Inferior parietal cortex (tissue), 1 donor: ENCODE data around the gene UBN2.
"Not testable (repeated sequence)": the region's sequence is repeated elsewhere in the genome, so short reads cannot be mapped to it uniquely, and the experiment has no call there.

Source experiments
- DNase-seq: peaks from one replicate; pipeline ENCODE4 v3.0.0-alpha.2; 2016; ENCODE audit errors: extremely low spot score

Gene UBN2

GRCh38 chr7:139230774-139231512 is at the start of gene UBN2:
UBN2 (plus strand) TSS chr7:139231237; CDS start chr7:139231485, 248 bp downstream.
- peak; percentile 99 for DNase-seq

GRCh38 chr7:139181404-139181803 is 49.6 kb upstream of the UBN2 start:
- no peak for DNase-seq

GRCh38 chr7:139182363-139182762 is 48.7 kb upstream of the UBN2 start:
- DNase-seq, result no peak

- no peak for DNase-seq
Observed at GRCh38 chr7:139183251-139183650, 47.8 kb upstream of the UBN2 start.

- DNase-seq, result peak; percentile 9
Observed at GRCh38 chr7:139183878-139184338, 47.1 kb upstream of the UBN2 start.

GRCh38 chr7:139186146-139186545 is 44.9 kb upstream of the UBN2 start:
- no peak for DNase-seq

- DNase-seq, result no peak
Observed at GRCh38 chr7:139189357-139189756, 41.7 kb upstream of the UBN2 start.

GRCh38 chr7:139192014-139192706 is 38.9 kb upstream of the UBN2 start:
- DNase-seq, result no peak

GRCh38 chr7:139200382-139200781 is 30.7 kb upstream of the UBN2 start:
- no peak for DNase-seq

GRCh38 chr7:139203992-139204391 is 27.0 kb upstream of the UBN2 start:
- DNase-seq, result no peak

GRCh38 chr7:139205843-139206242 is 25.2 kb upstream of the UBN2 start:
- DNase-seq, result no peak

GRCh38 chr7:139212133-139212532 is 18.9 kb upstream of the UBN2 start:
- no peak for DNase-seq

- DNase-seq, result not testable (repeated sequence)
Observed at GRCh38 chr7:139213489-139213888, 17.5 kb upstream of the UBN2 start.

- no peak for DNase-seq
Observed at GRCh38 chr7:139218173-139218572, 12.9 kb upstream of the UBN2 start.

GRCh38 chr7:139224219-139224618 is 6.8 kb upstream of the UBN2 start:
- DNase-seq, result no peak

GRCh38 chr7:139224836-139225235 is 6.2 kb upstream of the UBN2 start:
- not testable (repeated sequence) for DNase-seq

- DNase-seq, result not testable (repeated sequence)
Observed at GRCh38 chr7:139225286-139226157, 5.5 kb upstream of the UBN2 start.

- not testable (repeated sequence) for DNase-seq
Observed at GRCh38 chr7:139226158-139226515, 4.9 kb upstream of the UBN2 start.

GRCh38 chr7:139226988-139227488 is 4.0 kb upstream of the UBN2 start:
- not testable (repeated sequence) for DNase-seq

- no peak for DNase-seq
Observed at GRCh38 chr7:139230023-139230422, 1.0 kb upstream of the UBN2 start.

GRCh38 chr7:139230484-139230773 is 608 bp upstream of the UBN2 start:
- no peak for DNase-seq
